Activated gamma-delta T cell treated with anti-CD3 and anti-CD28 coated beads, Interleukin-2, amount 50 U/mL, for 16 hours (primary cell): ENCODE results near the gene ITGB7.

Experiments used
- DNase-seq: peaks from one replicate; pipeline ENCODE4 v3.0.0-alpha.2; 2020; ENCODE audit warnings: low read depth

ITGB7 gene

DNA sequence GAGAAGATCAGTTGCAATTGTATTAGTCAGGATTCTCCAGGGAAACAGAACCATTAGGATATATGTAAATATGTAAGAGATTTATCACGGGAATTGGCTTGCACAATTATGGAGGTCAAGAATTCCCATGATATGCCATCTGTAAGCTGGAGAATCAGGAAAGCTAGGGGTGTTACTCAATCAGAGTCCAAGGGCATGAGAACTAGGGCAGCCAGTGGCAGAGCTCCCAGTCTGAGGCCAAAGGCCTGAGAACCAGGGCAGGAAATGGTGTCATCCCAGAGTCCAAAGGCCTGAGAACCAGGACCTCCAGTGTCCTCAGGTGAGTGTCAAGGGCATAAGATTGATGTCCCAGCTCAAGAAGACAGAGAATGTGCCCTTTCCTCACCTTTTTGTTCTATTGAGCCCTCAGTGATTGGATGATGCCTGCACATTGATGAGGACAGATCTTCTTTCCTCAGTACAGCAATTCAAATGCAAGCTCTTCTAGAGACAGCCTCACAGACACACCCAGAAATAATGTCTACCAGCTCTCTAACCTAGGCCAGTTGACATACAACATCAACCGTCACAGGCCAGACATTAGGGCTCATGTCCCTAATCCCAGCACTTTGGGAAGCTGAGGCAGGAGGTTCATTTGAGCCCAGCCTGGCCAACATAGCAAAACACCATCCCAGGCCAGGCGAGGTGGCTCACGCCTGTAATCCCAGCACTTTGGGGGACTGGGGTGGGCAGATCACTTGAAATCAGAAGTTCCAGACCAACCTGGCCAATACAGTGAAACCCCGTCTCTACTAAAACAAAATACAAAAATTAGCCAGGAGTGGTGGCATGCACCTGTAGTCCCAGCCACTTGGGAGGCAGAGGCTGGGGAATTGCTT lies 61.4 kb downstream of the ITGB7 start:
- no peak for DNase-seq

DNA sequence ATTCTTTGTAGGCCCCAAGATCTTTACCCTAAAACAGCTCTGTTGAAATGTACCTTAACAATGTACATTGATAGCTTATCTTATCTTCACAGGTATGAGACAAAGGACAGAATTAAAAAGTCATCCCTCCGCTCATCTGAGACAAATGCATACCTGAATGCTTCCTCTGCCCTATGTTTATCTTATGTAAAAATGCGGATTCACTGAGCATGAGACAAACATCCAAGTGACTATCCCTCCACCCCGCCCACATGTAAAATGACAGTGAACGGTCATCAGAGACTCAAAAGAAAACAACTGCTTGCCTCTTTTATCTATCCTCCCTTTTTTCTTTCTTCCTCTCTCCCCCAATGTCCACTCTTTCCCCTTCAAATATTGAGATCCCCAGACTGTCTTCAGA lies 63.7 kb downstream of the ITGB7 start:
- no peak for DNase-seq
